Dermis blood vessel endothelial cell (primary cell): ENCODE measurements around the gene NEK7. TPM values are rescaled to one million over a fixed set of nuclear protein-coding genes. Genes with fewer than 3 reads are reported as not detected.

Experiments
- DNase-seq: peaks from one replicate; pipeline ENCODE4 v3.0.0; 2010
- total RNA-seq: library from RNA; depleted of rRNA; stranded (reverse); fragments of >200 nt; gene quantifications from 2 replicates; pipeline ENCODE4 v1.2.3, GENCODE V29; 2014

The NEK7 gene
- total RNA-seq, 1 donor from 2014 or later: 68.1 TPM

DNA sequence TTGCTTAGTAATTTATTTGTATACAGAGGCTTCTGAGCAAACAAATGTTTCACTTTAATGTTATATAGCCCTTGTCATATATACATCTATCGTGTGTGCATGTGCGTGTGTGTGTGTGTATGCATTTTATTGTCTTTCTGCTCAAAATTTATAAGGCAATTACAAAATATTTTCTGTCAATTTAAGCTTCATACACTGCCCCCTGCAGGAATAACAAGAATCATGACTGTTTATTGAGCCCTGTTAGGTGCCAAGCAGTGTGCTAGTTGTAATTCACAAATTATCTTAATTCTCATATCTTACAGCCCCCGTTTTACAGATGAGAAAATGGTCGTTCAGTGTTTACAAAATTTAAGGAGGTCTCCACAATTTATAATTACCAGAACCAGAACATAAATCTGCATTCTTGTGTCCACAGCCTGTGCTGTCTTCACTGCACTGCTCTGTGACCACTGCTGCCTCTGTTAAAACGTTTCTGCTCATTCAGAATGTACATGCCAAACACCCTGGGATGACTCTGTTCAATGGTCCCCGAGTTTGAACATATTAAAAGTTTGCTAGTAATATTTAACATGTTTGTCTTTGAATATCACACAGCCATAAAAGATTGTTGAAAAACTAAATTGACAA, 202.3 kb downstream of the NEK7 start:
- DNase-seq: peak; percentile 47

DNA sequence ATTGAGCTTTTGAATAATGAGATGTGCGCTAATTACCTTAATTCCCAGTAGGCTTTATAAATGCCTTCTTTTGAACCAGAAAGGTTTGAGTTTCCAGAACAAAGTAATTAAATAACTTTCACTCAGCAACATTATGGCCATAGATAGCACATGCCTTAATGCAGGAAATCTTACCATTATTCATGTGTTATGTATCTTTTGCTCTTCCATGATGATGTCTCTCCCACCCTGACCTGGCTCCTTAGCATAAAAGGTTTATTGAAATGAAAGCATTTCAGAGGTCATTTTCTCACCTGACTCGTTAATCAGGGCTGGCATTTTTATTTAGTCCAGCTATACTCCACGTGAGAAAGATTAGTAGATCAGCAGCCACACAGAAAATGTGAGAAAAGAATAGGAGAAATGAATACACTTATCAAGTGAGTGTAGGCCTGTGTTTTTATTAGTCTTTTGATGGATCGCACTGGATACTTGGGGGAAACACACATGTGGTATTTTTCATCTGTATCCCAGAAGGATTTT, 203.5 kb downstream of the NEK7 start:
- DNase-seq: no peak

DNA sequence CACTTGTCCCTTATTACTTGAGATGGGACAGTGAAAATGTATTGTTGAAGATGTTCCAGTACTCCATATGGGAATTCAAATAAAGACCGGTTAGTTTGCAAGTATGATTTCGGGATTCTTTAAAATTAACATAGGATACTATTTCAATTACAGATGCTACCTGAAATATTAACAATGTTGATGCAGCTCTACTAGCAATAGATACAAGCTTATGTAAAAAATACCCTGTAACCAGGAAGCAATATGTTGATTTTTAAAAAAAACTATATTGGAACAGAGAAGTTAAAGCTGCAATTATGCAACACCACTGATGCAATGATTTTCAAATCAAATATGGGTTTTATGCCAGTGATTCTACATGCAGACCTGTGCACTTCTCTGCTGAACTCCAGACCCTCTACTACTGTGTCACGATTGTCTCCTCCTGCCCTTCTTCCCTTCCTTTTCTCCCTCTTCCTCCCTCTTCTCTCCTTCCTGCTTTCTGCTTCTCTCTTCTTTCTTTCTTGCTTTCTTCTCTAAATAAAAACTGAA, 204.5 kb downstream of the NEK7 start:
- no peak for DNase-seq

DNA sequence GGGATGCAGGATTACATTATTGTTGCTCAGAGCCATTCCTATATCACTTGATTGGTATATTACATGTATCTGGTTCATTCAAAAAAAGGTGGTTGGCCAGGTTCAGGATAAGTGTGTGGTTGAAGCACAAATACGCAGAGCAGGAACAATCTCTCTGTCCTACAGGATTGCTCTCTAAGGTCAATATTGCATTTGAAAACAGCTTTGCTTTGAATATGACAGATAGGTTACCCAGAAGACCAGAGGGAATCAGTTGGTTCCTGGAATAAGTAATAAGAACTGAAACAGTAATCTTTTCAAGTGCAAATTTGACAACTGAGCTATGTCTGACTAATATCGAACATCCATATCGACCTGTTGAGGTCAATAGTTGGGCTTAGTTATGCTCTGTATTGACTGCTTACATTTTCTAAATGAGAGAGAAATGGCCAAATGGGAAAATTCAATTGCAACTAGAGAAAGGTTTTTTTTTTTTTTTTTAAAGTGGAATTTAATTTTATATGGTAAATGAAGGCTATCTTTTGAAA, 206.9 kb downstream of the NEK7 start:
- DNase-seq: no peak

DNA sequence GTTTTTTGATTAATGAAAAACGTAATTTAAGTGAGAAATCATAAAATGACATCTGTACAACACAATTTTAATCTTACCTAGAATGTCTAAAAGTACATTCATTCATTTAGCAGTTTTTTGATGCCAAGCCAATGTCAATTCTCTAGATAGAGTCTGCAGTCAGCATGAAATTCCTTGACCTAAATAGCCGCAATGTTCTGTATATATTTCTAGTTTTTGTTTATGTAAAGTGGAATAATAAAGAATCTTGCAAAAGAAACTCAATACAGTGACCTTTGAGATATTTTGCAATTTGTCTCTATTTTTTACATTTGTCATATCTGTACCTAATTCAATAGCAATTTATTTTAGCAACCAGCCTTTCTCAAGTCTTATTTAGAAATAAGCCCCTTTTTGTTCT, 207.7 kb downstream of the NEK7 start:
- no peak for DNase-seq

DNA sequence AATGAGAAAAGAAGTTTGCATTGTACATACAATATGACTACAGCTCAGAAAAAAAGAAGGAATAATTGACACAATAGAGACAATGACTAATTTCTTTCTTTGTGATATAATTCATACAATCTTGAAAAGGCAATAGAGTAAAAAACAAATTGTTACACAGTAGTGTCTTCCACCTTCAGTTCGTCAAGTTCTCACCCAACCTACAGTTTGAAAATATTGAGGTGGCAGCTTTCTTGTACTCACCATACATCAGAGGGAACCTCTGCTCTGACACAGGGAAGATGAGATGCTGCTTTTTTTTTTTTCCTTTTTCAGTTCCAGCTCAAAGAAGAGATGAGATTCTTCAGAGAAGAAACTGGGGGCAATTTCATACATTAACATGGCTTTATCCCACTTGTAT, 210.5 kb downstream of the NEK7 start:
- DNase-seq: no peak

DNA sequence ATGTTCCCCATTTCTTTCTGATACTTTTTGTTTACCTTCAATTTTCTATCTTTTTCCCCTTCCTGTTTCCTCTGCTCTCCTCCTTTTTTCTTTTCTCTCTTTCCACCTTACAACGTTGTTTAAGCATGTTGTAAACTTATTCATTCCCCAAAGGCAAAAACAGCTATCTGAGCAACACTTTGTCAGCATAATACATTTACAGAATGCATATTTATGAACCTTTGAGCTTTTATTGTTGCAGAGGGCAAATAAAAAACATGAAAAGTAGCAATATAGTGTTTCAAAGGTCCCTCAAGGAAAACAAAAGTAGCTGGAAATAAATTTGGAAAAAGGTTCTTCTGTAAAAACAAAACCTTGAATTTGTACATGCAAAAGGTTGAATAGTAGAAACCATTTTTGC, 214.2 kb downstream of the NEK7 start:
- no peak for DNase-seq

Other genes with a start within 250 kb of the NEK7 start
- gene LHX9, start 239.6 kb upstream of the NEK7 start, total RNA-seq: not detected in 2 replicates